ENCODE measurements around the gene SELP. TPM values are rescaled to one million over a fixed set of nuclear protein-coding genes. Genes with fewer than 3 reads are reported as not detected.

Gene SELP
- total RNA-seq, 2 donors from 2014 or later: not detected

GRCh38 chr1:169648709-169649108, 18.8 kb upstream of the SELP start:
- Mint-ChIP-seq H3K36me3 (ENCODE audit: low read depth) (no peaks in the 10 kb centered on the region), H3K4me1 (peaks cover 16% of the 10 kb centered on the region), H3K9me3 (no peaks in the 10 kb centered on the region), H3K4me3 (no peak overlapping the region), H3K27me3 (ENCODE audit: insufficient read depth) (no peaks in the 10 kb centered on the region), H3K27ac (peak overlapping the region; percentile 53)
- no peaks in the 10 kb centered on the region for H3K9me3 ChIP-seq (ENCODE audit: control insufficient read depth, low read length)
- no peak for TF ChIP-seq CTCF (conservative IDR thresholded peaks at IDR 0.05)
- no peaks in the 10 kb centered on the region for H3K27me3 ChIP-seq (ENCODE audit: control insufficient read depth, insufficient read depth, low read length, poor library complexity, severe bottlenecking)
- whole genome bisulfite sequencing, 2 experiments (ENCODE audit: insufficient coverage in 1 of 2, insufficient read length in 1 of 2): 96% methylated on average over 1 of the region's 1 CpG; no CpG with 5 or more reads in 1 of the 2 experiments
- H3K4me3 ChIP-seq (ENCODE audit: low read length): no peak overlapping the region
- H3K4me1 ChIP-seq (ENCODE audit: control insufficient read depth, insufficient read depth, low read length): no peaks in the 10 kb centered on the region
- DNase-seq: no peak
- H3K27ac ChIP-seq (ENCODE audit: low read depth, low read length): no peak overlapping the region
- no peak overlapping the region for H3K9ac ChIP-seq (ENCODE audit: extremely low read depth, low read length, poor library complexity, severe bottlenecking)
- no peaks in the 10 kb centered on the region for H3K36me3 ChIP-seq (ENCODE audit: control insufficient read depth, insufficient read depth, low read length)

GRCh38 chr1:169648187-169648586, 18.3 kb upstream of the SELP start:
- Histone ChIP-seq H3K27me3 (ENCODE audit: control insufficient read depth, insufficient read depth, low read length, poor library complexity, severe bottlenecking) (no peaks in the 10 kb centered on the region), H3K9ac (ENCODE audit: extremely low read depth, low read length, poor library complexity, severe bottlenecking) (no peak overlapping the region), H3K4me3 (ENCODE audit: low read length) (no peak overlapping the region), H3K4me1 (ENCODE audit: control insufficient read depth, insufficient read depth, low read length) (no peaks in the 10 kb centered on the region), H3K27ac (ENCODE audit: low read depth, low read length) (no peak overlapping the region), H3K36me3 (ENCODE audit: control insufficient read depth, insufficient read depth, low read length) (no peaks in the 10 kb centered on the region), H3K9me3 (ENCODE audit: control insufficient read depth, low read length) (no peaks in the 10 kb centered on the region)
- H3K36me3 Mint-ChIP-seq (ENCODE audit: low read depth): no peaks in the 10 kb centered on the region
- WGBS, 2 experiments (ENCODE audit: insufficient coverage in 1 of 2, insufficient read length in 1 of 2): 80% methylated on average over 2 of the region's 2 CpGs; no CpG with 5 or more reads in 1 of the 2 experiments
- H3K27ac Mint-ChIP-seq: no peak overlapping the region
- no peak for DNase-seq
- H3K27me3 Mint-ChIP-seq (ENCODE audit: insufficient read depth): no peaks in the 10 kb centered on the region
- TF ChIP-seq CTCF (conservative IDR thresholded peaks at IDR 0.05): no peak
- peaks cover 16% of the 10 kb centered on the region for H3K4me1 Mint-ChIP-seq
- H3K9me3 Mint-ChIP-seq: no peaks in the 10 kb centered on the region
- no peak overlapping the region for H3K4me3 Mint-ChIP-seq

- Histone ChIP-seq H3K36me3 (ENCODE audit: control insufficient read depth, insufficient read depth, low read length) (no peaks in the 10 kb centered on the region), H3K4me1 (ENCODE audit: control insufficient read depth, insufficient read depth, low read length) (no peaks in the 10 kb centered on the region), H3K4me3 (ENCODE audit: low read length) (no peak overlapping the region), H3K9ac (ENCODE audit: extremely low read depth, low read length, poor library complexity, severe bottlenecking) (no peak overlapping the region), H3K27ac (ENCODE audit: low read depth, low read length) (no peak overlapping the region), H3K27me3 (ENCODE audit: control insufficient read depth, insufficient read depth, low read length, poor library complexity, severe bottlenecking) (no peaks in the 10 kb centered on the region), H3K9me3 (ENCODE audit: control insufficient read depth, low read length) (no peaks in the 10 kb centered on the region)
- Mint-ChIP-seq H3K36me3 (ENCODE audit: low read depth) (no peaks in the 10 kb centered on the region), H3K27me3 (ENCODE audit: insufficient read depth) (no peaks in the 10 kb centered on the region), H3K27ac (no peak overlapping the region), H3K9me3 (no peaks in the 10 kb centered on the region), H3K4me3 (no peak overlapping the region), H3K4me1 (peaks cover 16% of the 10 kb centered on the region)
- TF ChIP-seq CTCF (conservative IDR thresholded peaks at IDR 0.05): no peak
- no peak for DNase-seq
These were observed 17.6 kb upstream of the SELP start for GRCh38 chr1:169647512-169647911.

All from endodermal cell (in vitro differentiated cells).